Activated gamma-delta T cell treated with anti-CD3 and anti-CD28 coated beads, Interleukin-2, amount 50 U/mL, for 16 hours (primary cell): ENCODE results near the gene MAGEA2.
"Not testable (repeated sequence)": the region's sequence is repeated elsewhere in the genome, so short reads cannot be mapped to it uniquely, and the experiment has no call there.

ENCODE experiments used
- DNase-seq: peaks from one replicate; pipeline ENCODE4 v3.0.0-alpha.2; 2020; ENCODE audit warnings: low read depth

MAGEA2 gene

DNA sequence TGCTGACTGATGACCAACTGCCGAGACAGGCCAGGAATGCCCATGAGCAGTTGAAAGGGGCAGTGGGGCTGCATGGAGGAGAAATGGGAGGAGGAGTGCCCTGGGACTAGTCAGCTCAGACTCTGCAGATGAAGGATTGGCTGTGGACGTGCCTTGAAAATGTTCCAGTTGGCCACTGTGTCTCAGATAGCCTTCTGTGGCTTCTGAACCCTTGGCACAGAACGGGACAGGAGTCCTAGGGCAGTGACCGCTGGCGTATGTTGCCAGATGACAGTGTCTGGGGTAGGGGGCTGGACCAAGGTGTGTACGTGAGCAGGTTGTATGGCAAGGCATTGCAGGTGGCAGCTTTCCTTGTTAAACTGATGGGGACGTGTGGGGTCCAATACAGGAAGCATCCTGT lies 47.1 kb downstream of the MAGEA2 start:
- DNase-seq: not testable (repeated sequence)

DNA sequence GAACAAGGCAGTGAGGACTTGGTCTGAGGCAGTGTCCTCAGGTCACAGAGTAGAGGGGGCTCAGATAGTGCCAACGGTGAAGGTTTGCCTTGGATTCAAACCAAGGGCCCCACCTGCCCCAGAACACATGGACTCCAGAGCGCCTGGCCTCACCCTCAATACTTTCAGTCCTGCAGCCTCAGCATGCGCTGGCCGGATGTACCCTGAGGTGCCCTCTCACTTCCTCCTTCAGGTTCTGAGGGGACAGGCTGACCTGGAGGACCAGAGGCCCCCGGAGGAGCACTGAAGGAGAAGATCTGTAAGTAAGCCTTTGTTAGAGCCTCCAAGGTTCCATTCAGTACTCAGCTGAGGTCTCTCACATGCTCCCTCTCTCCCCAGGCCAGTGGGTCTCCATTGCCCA lies 53.3 kb downstream of the MAGEA2 start:
- not testable (repeated sequence) for DNase-seq
